Urothelium cell line (cell line): Measurements from ENCODE around the gene LYRM4.
"Not testable (repeated sequence)": the region's sequence is repeated elsewhere in the genome, so short reads cannot be mapped to it uniquely, and the experiment has no call there.

Experiments
- DNase-seq: peaks from one replicate; pipeline ENCODE4 v3.0.0; 2011; ENCODE audit warnings: low spot score, mixed read lengths
- FAIRE-seq: peaks from 2 replicates; lab custom pipeline; 2011; peaks lifted over from hg19 to GRCh38; lab: Jason Lieb, UNC

Gene LYRM4

DNA sequence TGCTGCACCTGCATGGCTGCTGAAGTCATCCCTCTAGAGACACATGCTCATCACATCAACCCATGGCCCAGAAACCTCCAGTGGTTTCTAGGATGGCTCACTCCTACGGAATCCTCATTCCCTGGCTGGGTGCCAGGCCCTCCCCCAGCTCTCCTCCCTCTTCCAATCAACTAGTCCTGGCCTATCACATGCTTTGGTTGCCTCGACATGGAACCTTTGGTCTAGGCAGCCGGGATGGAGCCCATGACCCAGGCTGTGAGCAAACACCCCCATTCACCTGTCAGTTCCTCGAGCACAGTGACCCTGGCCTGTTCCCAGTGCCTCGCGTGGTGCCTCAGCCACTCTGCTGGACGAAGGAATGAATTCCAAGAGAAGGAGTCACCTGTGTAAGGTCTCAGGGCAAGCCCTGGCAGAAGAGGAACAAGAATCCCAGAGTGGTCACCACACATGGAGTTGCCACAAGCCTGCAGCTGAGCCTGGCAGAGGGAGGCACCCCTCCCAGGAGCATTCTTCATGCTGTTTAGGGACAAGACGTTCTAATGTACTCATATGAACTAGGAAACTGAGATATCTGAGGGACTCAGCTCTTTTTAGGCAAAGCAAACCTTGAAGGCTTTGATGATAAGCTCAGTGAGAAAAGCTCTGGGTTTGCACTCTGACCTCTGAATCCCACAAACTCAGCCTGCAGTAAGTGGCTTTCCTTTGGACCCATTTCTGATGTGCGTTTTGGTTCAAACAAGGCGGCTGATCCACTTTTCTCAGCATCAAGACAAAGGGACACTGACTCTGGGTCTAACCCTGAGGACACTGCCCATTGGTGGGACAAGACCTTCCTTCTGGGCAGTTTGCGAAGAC is 135.4 kb downstream of the LYRM4 start:
- DNase-seq (peak; percentile 74), FAIRE-seq (no peak)

DNA sequence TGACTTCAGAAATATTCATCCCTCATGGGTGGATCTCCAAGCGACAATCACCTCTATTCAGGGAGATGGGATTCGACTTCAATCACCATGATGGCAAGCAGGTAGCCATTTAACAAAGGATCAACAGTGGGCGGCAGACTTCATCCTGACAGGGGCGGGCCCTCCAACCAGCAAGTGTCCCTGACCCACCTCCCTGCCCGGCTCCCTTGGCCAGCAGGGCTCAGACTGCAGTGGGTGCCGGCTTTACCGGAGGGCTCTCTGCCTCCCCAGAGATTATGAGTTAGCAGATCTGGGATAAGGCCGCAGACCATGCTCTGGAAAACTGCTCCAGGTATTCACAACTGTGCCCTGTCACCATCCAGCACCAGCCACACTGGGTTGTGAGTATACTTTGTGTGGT is 136.2 kb downstream of the LYRM4 start:
- FAIRE-seq = no peak

GRCh38 chr6:5123296-5124143 is 137.2 kb downstream of the LYRM4 start:
- FAIRE-seq (no peak), DNase-seq (no peak)

More for the DNA sequence above, 136.2 kb downstream of the LYRM4 start:
- no peak for DNase-seq

DNA sequence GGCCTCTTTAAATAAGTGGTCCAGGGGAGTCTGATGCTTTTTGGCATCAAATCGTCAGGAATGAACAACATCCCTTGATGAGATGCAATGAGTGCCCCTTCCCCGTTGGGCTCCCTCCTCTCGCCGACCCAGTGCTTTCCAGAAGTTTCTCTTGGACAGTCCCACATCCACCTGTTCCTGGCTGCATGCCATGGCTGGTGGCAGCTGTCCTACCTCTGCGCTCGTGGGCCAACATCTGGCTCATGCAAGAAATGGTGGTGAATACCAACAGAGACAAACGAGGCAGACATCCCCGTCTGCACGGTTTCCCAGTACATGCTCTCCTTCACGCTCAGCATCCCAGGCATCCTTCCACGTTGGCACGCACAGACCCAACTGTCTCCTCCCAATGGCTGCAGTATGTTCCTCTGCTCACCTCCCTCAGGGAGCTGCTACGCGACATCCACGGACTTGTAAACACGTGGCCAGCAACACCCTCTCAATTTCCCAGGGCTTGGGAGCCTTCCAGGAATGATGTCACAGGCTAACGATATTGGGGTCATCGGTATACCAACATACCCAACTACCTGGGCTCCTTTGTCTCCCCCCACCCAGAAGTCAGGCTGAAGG is 138.1 kb downstream of the LYRM4 start:
- FAIRE-seq (no peak), DNase-seq (no peak)

GRCh38 chr6:5121956-5122355 is 138.8 kb downstream of the LYRM4 start:
- FAIRE-seq = no peak

GRCh38 chr6:5121479-5121878 is 139.3 kb downstream of the LYRM4 start:
- FAIRE-seq = no peak
- no peak for DNase-seq

More at GRCh38 chr6:5121956-5122355, 138.8 kb downstream of the LYRM4 start:
- no peak for DNase-seq

DNA sequence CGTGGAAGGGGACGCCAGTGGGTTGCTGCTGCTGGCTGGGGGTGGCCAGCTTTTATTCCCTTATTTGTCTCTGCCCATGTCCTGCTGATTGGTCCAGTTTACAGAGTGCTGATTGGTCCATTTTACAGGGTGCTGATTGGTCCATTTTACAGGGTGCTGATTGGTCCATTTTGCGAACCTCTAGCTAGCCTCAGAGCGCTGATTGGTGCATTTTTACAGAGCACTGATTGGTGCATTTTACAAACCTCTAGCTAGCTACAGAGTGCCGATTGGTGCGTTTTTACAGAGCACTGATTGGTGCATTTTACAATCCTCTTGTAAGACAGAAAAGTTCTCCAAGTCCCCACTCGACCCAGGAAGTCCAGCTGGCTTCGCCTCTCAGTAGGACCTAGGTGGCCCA is 140.2 kb downstream of the LYRM4 start:
- FAIRE-seq, DNase-seq: not testable (repeated sequence)

DNA sequence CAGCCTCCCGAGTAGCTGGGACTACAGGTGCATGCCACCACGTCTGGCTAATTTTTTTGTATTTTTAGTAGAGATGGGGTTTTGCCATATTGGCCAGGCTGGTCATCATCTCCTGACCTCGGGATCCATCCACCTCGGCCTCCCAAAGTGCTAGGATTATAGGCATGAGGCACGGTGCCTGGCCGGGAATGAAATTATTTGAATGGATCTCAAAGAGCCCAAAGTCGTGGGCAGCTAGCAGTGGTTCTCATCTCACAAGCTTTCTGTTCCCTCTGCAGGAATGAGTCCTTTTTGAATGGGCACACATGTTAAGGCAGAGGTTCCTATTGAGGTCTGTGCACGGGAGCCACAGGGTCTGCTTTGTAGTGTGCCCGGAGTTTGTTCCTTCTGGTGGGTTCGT is 140.7 kb downstream of the LYRM4 start:
- FAIRE-seq (no peak), DNase-seq (no peak)

DNA sequence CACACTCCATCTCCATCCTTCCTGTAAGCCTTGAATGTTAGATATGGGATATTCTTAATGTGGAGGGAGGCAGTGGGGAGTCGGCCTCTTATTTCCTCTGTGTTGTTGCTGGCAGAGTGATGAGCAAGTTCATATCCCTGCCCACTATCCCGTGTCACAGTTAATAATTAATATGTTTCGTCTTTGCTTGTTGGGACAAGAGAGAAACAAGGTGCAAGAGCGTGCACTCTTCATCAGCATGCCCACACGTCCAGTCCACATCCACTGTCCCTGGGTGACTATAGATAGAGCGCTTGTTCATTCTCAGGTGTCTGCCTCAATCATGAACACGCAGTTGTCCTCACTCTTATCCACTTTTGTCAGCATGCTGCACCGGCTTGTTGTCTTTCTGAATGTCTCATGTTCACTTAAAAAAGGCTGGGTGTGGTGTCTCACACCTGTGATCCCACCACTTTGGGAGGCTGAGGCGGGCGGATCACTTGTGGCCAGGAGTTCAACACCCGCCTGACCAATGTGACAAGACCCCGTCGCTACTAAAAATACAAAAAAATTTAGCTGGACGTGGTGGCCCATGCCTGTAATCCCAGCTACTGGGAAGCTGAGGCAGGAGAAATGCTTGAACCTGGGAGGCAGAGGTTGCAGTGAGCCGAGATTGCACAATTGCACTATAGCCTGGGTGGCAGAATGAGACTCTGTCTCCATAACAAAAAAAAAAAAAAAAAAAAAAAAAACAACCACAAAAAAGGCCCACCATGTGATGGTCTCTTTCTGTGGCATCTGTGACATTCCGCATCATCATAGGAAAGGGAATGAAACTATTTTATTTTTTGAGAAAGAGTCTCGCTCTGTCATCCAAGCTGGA is 141.4 kb downstream of the LYRM4 start:
- no peak for FAIRE-seq
- DNase-seq = no peak

GRCh38 chr6:5116243-5116991 is 144.3 kb downstream of the LYRM4 start:
- DNase-seq (no peak), FAIRE-seq (no peak)

DNA sequence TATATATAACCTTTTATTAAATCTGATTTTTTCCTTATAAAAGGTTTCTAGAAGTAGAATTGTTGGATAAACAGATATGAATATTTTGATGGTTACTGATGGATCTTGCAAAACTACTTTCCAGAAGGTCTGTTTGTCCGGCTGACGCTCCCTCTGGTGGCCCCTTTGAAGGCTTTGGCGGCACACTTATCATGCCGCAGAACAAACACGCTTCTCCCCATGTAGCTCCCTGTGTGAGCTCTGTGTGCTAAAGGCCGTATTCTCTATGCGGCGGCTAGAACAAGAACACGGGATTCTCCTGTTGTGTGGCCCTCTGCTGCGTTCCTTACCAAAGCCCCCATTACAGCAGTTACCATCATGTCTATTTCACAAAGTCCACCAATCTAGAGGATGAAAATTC is 145.6 kb downstream of the LYRM4 start:
- no peak for DNase-seq
- no peak for FAIRE-seq

- DNase-seq = no peak
These were observed 147.7 kb downstream of the LYRM4 start for GRCh38 chr6:5113096-5113495.

GRCh38 chr6:5112066-5112799 is 148.5 kb downstream of the LYRM4 start:
- DNase-seq = no peak
- no peak for FAIRE-seq

More at GRCh38 chr6:5113096-5113495, 147.7 kb downstream of the LYRM4 start:
- FAIRE-seq = no peak

GRCh38 chr6:5111626-5112025 is 149.1 kb downstream of the LYRM4 start:
- FAIRE-seq = no peak
- DNase-seq = no peak

DNA sequence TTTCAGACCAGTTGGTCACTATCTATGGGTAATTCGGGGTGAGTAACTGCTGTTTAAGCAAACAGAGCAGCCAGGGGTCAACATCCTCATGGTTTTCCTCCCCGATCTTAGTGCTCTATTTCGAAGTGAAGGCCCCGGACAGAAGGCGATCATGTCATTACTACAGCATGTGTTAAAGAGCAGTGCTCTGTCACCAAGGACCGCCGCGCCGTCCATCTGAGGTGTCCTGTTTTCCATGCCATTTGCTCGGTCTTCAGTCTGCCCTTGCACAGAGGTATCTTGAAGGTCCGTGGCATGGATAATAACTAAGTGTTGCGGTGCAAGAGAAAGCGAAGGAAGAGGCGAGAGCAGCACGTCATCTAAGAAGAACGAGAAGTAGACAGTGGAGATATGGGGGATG is 150.5 kb downstream of the LYRM4 start:
- FAIRE-seq (no peak), DNase-seq (no peak)

- DNase-seq (no peak), FAIRE-seq (no peak)
These were observed 151.3 kb downstream of the LYRM4 start for GRCh38 chr6:5109436-5109835.

DNA sequence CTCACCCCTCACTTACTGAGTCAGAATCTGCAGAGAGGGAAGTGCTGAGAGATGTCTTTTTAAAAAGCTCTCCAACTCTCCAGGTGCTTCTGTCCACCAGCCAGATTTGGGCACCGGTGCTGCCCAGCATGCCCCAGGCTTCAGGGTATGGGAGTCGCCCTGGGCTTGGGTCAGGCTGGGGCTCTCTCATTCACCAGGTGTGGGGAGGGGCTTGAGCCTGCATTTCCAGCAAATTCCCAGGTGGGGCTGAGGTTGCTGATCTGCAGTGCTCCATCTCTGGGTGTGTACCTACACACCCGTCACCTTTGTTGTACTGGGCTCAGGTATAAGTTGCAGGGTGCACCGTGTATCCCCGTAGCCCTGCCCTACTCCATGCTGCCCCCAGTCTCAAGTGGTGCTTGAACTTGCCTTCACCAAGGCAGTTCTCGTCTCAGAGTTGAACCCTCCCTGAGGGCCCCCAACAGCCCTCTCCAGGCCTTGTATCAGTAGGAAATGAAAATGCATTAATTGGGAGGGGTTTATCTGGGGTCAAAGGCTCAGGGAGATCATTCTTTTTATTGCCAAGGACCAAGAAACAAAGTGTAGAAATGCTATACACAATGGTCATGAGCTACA is 152.1 kb downstream of the LYRM4 start:
- DNase-seq = no peak
- no peak for FAIRE-seq

GRCh38 chr6:5108068-5108467 is 152.7 kb downstream of the LYRM4 start:
- FAIRE-seq (no peak), DNase-seq (no peak)

DNA sequence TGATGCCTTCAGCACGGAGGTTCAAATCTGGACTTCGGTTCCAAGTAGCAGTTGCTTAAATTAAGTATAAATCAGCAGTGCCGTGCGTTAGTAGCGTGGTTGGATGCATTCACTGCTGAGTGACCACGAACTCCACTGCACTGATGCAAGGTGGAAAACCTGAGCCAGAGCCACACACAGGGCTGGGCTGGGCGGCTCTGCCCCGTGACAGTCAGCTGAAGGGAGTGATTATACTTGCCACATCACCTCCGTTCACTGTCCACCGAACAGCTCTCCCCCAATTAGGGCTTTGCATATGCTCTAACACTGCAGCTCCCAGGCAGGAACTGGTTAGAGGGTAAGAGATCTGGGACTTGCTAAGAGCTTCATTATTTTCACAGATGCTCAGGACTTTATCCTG is 153.4 kb downstream of the LYRM4 start:
- DNase-seq (no peak), FAIRE-seq (no peak)
